WTC11 (cell line): ENCODE measurements around the gene SRSF1.

Experiments used
- FOXP4 ChIP-seq: sonication (generic); formaldehyde crosslinking; IDR thresholded peaks from 2 replicates; pipeline ENCODE4 v1.8.0; 2022; ENCODE audit warnings: mild to moderate bottlenecking, missing genetic modification reagents
- MAX ChIP-seq: sonication (generic); formaldehyde crosslinking; IDR thresholded peaks from 2 replicates; pipeline ENCODE4 v1.8.0; 2022; ENCODE audit warnings: mild to moderate bottlenecking, missing genetic modification reagents
- PREB ChIP-seq: sonication (generic); formaldehyde crosslinking; IDR thresholded peaks from 2 replicates; pipeline ENCODE4 v1.8.1; 2022; ENCODE audit warnings: mild to moderate bottlenecking, missing genetic modification reagents, moderate library complexity, borderline replicate concordance
- SMAD4 ChIP-seq: sonication (generic); formaldehyde crosslinking; IDR thresholded peaks from 2 replicates; pipeline ENCODE4 v1.8.0; 2022; ENCODE audit warnings: mild to moderate bottlenecking, missing genetic modification reagents
- USF1 ChIP-seq: sonication (generic); formaldehyde crosslinking; IDR thresholded peaks from 2 replicates; pipeline ENCODE4 v1.8.0; 2022; ENCODE audit warnings: mild to moderate bottlenecking, missing genetic modification reagents
- ZNF232 ChIP-seq: sonication (generic); formaldehyde crosslinking; IDR thresholded peaks from 2 replicates; pipeline ENCODE4 v1.8.0; 2022; ENCODE audit warnings: mild to moderate bottlenecking, missing genetic modification reagents
- ZSCAN18 ChIP-seq: fragments of 250-450 bp; sonication (Bioruptor Pico); IDR thresholded peaks from 2 replicates; pipeline ENCODE4 v2.1.2; 2022; ENCODE audit warnings: mild to moderate bottlenecking, moderate library complexity
- TF ChIP-seq, protein P1 (sequence below): fragments of 200-600 bp; IDR thresholded peaks from 2 replicates; pipeline ENCODE4 v1.8.0; 2022; ENCODE audit warnings: antibody characterized with exemption
- TF ChIP-seq, protein P2 (sequence below): sonication (generic); formaldehyde crosslinking; IDR thresholded peaks from 2 replicates; pipeline ENCODE4 v1.8.0; 2023; ENCODE audit warnings: missing genetic modification reagents
- TF ChIP-seq, protein P3 (sequence below): sonication (generic); formaldehyde crosslinking; conservative IDR thresholded peaks from 2 replicates; pipeline ENCODE4 v1.8.1; 2022; ENCODE audit warnings: mild to moderate bottlenecking, missing genetic modification reagents
- TF ChIP-seq, protein P4 (sequence below): sonication (generic); formaldehyde crosslinking; conservative IDR thresholded peaks from 2 replicates; pipeline ENCODE4 v1.8.1; 2023; ENCODE audit warnings: mild to moderate bottlenecking, low read depth, missing genetic modification reagents, moderate library complexity

- TF ChIP-seq MAX (no peak), FOXP4 (CRISPR knock-in tag) (no peak), PREB (no peak), ZSCAN18 (CRISPR knock-in tag) (no peak), USF1 (CRISPR knock-in tag) (no peak), SMAD4 (no peak), ZNF232 (CRISPR knock-in tag) (no peak)
- TF ChIP-seq, protein P1, sequence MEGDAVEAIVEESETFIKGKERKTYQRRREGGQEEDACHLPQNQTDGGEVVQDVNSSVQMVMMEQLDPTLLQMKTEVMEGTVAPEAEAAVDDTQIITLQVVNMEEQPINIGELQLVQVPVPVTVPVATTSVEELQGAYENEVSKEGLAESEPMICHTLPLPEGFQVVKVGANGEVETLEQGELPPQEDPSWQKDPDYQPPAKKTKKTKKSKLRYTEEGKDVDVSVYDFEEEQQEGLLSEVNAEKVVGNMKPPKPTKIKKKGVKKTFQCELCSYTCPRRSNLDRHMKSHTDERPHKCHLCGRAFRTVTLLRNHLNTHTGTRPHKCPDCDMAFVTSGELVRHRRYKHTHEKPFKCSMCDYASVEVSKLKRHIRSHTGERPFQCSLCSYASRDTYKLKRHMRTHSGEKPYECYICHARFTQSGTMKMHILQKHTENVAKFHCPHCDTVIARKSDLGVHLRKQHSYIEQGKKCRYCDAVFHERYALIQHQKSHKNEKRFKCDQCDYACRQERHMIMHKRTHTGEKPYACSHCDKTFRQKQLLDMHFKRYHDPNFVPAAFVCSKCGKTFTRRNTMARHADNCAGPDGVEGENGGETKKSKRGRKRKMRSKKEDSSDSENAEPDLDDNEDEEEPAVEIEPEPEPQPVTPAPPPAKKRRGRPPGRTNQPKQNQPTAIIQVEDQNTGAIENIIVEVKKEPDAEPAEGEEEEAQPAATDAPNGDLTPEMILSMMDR = no peak
- TF ChIP-seq, protein P2, sequence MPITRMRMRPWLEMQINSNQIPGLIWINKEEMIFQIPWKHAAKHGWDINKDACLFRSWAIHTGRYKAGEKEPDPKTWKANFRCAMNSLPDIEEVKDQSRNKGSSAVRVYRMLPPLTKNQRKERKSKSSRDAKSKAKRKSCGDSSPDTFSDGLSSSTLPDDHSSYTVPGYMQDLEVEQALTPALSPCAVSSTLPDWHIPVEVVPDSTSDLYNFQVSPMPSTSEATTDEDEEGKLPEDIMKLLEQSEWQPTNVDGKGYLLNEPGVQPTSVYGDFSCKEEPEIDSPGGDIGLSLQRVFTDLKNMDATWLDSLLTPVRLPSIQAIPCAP (CRISPR knock-in tag) = no peak
- TF ChIP-seq, protein P3, sequence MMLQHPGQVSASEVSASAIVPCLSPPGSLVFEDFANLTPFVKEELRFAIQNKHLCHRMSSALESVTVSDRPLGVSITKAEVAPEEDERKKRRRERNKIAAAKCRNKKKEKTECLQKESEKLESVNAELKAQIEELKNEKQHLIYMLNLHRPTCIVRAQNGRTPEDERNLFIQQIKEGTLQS (CRISPR knock-in tag) = no peak
- TF ChIP-seq, protein P4, sequence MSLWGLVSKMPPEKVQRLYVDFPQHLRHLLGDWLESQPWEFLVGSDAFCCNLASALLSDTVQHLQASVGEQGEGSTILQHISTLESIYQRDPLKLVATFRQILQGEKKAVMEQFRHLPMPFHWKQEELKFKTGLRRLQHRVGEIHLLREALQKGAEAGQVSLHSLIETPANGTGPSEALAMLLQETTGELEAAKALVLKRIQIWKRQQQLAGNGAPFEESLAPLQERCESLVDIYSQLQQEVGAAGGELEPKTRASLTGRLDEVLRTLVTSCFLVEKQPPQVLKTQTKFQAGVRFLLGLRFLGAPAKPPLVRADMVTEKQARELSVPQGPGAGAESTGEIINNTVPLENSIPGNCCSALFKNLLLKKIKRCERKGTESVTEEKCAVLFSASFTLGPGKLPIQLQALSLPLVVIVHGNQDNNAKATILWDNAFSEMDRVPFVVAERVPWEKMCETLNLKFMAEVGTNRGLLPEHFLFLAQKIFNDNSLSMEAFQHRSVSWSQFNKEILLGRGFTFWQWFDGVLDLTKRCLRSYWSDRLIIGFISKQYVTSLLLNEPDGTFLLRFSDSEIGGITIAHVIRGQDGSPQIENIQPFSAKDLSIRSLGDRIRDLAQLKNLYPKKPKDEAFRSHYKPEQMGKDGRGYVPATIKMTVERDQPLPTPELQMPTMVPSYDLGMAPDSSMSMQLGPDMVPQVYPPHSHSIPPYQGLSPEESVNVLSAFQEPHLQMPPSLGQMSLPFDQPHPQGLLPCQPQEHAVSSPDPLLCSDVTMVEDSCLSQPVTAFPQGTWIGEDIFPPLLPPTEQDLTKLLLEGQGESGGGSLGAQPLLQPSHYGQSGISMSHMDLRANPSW (CRISPR knock-in tag) = no peak
These were observed 40.2 kb downstream of the SRSF1 start for GRCh38 chr17:57966875-57967274.
